GM12878 (cell line): ENCODE results near the gene DISC1. TPM values are rescaled to one million over a fixed set of nuclear protein-coding genes. Genes with fewer than 3 reads are reported as not detected.

ENCODE experiments used
- ATAC-seq: fragments of 200-7000 bp; cut with Tn5 transposase; 3 replicates; pipeline ENCODE4 v1.9.1; 2020; ENCODE audit warnings: mild to moderate bottlenecking, moderate library complexity
- BruUV-seq: library from RNA; stranded (reverse); fragments of 400-500 nt; replicated peaks from 2 replicates; lab custom pipeline; 2021; lab: Mats Ljungman, UMichigan
- CTCF ChIA-PET: fragments of 300-600 bp; sonication (Branson Sonifier 250); formaldehyde crosslinking; extraction: SDS; loops from one replicate; lab custom pipeline; 2021; ENCODE audit warnings: inconsistent platforms; lab: Yijun Ruan, JAX
- POLR2A ChIA-PET: fragments of 350-600 bp; formaldehyde crosslinking; extraction: SDS; loops from one replicate; lab custom pipeline; 2021; ENCODE audit warnings: inconsistent platforms; lab: Charles Lee
- RAD21 ChIA-PET: fragments of 300-600 bp; sonication (Branson Sonifier 250); formaldehyde crosslinking; loops from one replicate; lab custom pipeline; 2023; ENCODE audit warnings: antibody characterized with exemption; ENCODE audit not compliant: unreplicated experiment; lab: Charles Lee
- SMC1A ChIA-PET: fragments of 300-600 bp; sonication (Branson Sonifier 250); formaldehyde crosslinking; loops from one replicate; lab custom pipeline; 2023; ENCODE audit not compliant: unreplicated experiment, uncharacterized antibody; lab: Charles Lee
- DNase-seq: peaks from one replicate; pipeline ENCODE4 v3.0.0-alpha.2; 2011; ENCODE audit warnings: low read depth, low spot score
- FAIRE-seq: peaks from 3 replicates; lab custom pipeline; 2011; peaks lifted over from hg19 to GRCh38; lab: Jason Lieb, UNC
- H2AFZ ChIP-seq: 2 replicates; pipeline ENCODE4 v1.6.0; 2011; ENCODE audit warnings: low read depth, low read length, control low read depth; ENCODE audit not compliant: control insufficient read depth
- H3K27ac ChIP-seq: 2 replicates; pipeline ENCODE4 v1.5.1; 2011; ENCODE audit warnings: control low read depth; ENCODE audit not compliant: control insufficient read depth, insufficient read depth
- H3K27me3 ChIP-seq, 2 experiments: replicated peaks in 1 of 2; 2 replicates each; pipeline versions ENCODE4 v1.6.0 to v1.6.1; 2011; ENCODE audit warnings: low read length in 1 of 2; ENCODE audit not compliant: control insufficient read depth in 2 of 2, insufficient read depth in 2 of 2
- H3K36me3 ChIP-seq, 2 experiments: 2 replicates each; pipeline ENCODE4 v1.5.1; 2011; ENCODE audit warnings: low read length in 1 of 2; ENCODE audit not compliant: control insufficient read depth in 2 of 2, insufficient read depth in 2 of 2
- H3K4me1 ChIP-seq: 2 replicates; pipeline ENCODE4 v1.6.1; 2011; ENCODE audit warnings: mild to moderate bottlenecking, low read length, moderate library complexity, mixed read lengths; ENCODE audit not compliant: control insufficient read depth, insufficient read depth
- H3K4me2 ChIP-seq: 2 replicates; pipeline ENCODE4 v1.6.0; 2011; ENCODE audit warnings: control low read depth; ENCODE audit not compliant: control insufficient read depth, insufficient read depth
- H3K4me3 ChIP-seq: fragments of 200-600 bp; sonication (generic); 2 replicates; pipeline ENCODE4 v1.5.1; 2016
- H3K79me2 ChIP-seq: 2 replicates; pipeline ENCODE4 v1.6.0; 2011; ENCODE audit warnings: low read length; ENCODE audit not compliant: control insufficient read depth, insufficient read depth
- H3K9ac ChIP-seq: 2 replicates; pipeline ENCODE4 v1.8.0; 2011; ENCODE audit warnings: low read length, control low read depth, mixed read lengths; ENCODE audit not compliant: control insufficient read depth, insufficient read depth
- H3K9me3 ChIP-seq: replicated peaks from 3 replicates; pipeline ENCODE4 v1.5.1; 2011; ENCODE audit warnings: mild to moderate bottlenecking, low read length; ENCODE audit not compliant: control insufficient read depth, insufficient read depth
- H4K20me1 ChIP-seq: 2 replicates; pipeline ENCODE4 v1.6.0; 2011; ENCODE audit not compliant: control insufficient read depth, insufficient read depth
- BHLHE40 ChIP-seq, 2 experiments: fragments of 450-650 bp in 1 of 2; IDR thresholded peaks; 2 replicates each; pipeline ENCODE4 v1.6.1; 2011 to 2017; ENCODE audit warnings: low read depth in 2 of 2, borderline replicate concordance in 1 of 2, improper control_type of control experiment in 1 of 2, low read length in 1 of 2, mild to moderate bottlenecking in 1 of 2
- CBFB ChIP-seq: IDR thresholded peaks from 2 replicates; pipeline ENCODE4 v1.6.1; 2016; ENCODE audit warnings: antibody characterized with exemption, low read depth
- CBX5 ChIP-seq: sonication (generic); IDR thresholded peaks from 2 replicates; pipeline ENCODE4 v1.6.1; 2016; ENCODE audit warnings: low read depth, moderate library complexity, mild to moderate bottlenecking, inconsistent platforms
- CEBPZ ChIP-seq: fragments of 150-350 bp; IDR thresholded peaks from 2 replicates; pipeline ENCODE4 v1.6.1; 2016; ENCODE audit warnings: low read depth, low read length
- IRF3 ChIP-seq: fragments of 450-650 bp; IDR thresholded peaks from 2 replicates; pipeline ENCODE4 v1.6.1; 2014; ENCODE audit warnings: mild to moderate bottlenecking
- LARP7 ChIP-seq: fragments of 450-650 bp; IDR thresholded peaks from 2 replicates; pipeline ENCODE4 v1.6.1; 2017; ENCODE audit warnings: mild to moderate bottlenecking
- MTA2 ChIP-seq: fragments of 450-650 bp; IDR thresholded peaks from 2 replicates; pipeline ENCODE4 v1.6.1; 2016; ENCODE audit warnings: low read depth, mild to moderate bottlenecking, moderate library complexity
- RCOR1 ChIP-seq: conservative IDR thresholded peaks from 2 replicates; pipeline ENCODE4 v1.6.1; 2012; ENCODE audit warnings: low read depth, low read length, improper control_type of control experiment
- RUNX3 ChIP-seq: IDR thresholded peaks from 2 replicates; pipeline ENCODE4 v1.6.1; 2012; ENCODE audit warnings: low read length, inconsistent platforms
- ZBTB40 ChIP-seq: fragments of 450-650 bp; IDR thresholded peaks from 2 replicates; pipeline ENCODE4 v1.6.1; 2016; ENCODE audit warnings: mild to moderate bottlenecking, moderate library complexity, borderline replicate concordance
- ZNF274 ChIP-seq: IDR thresholded peaks from one replicate; pipeline ENCODE4 v1.8.0; 2011; ENCODE audit not compliant: insufficient read length, insufficient read depth
- ZZZ3 ChIP-seq: IDR thresholded peaks from 2 replicates; pipeline ENCODE4 v1.6.1; 2011; ENCODE audit warnings: low read depth; ENCODE audit not compliant: control insufficient read depth, insufficient read length
- WGBS: methylation state at CpG from one replicate; pipeline ENCODE4 v1.1.6; 2016; ENCODE audit warnings: low lambda C conversion rate; ENCODE audit not compliant: insufficient replicate concordance, insufficient coverage; ENCODE audit errors: missing lambda C conversion rate; 5-methylcytosine and 5-hydroxymethylcytosine counted together
- in situ Hi-C: fragments of 300-500 bp; cut with MboI; formaldehyde crosslinking; loops from 9 replicates; pipeline ENCODE4 v1.14.3; 2018; ENCODE audit warnings: mixed read lengths
- intact Hi-C: fragments of 100-400 bp; cut with micrococcal nuclease; formaldehyde crosslinking; loops from one replicate; pipeline ENCODE4 v1.14.2; 2022; ENCODE audit not compliant: unreplicated experiment
- polyA plus RNA-seq, 11 experiments: library from polyadenylated mRNA; depleted of rRNA in 4 of 11; unstranded in 6 of 11; stranded (reverse) in 5 of 11; fragments of >200 nt; fragmentation: Nextera tagmentation in 4 of 11; fragmentation: Illumina TruSeq in 1 of 11; extraction: Ambion mirVana in 4 of 11; extraction: Trizol in 1 of 11; gene quantifications; 1 replicate in 1 of 11; 2 replicates in 10 of 11; pipeline versions ENCODE4 v1.2.1 to v1.2.3, GENCODE V29; 2011 to 2016; ENCODE audit warnings: inconsistent platforms in 2 of 11, missing spikeins in 2 of 11, low read depth in 1 of 11
- total RNA-seq, 4 experiments: library from RNA; depleted of rRNA in 3 of 4; stranded (reverse); fragments of >200 nt in 3 of 4; fragmentation: Illumina TruSeq in 1 of 4; extraction: Trizol in 1 of 4; gene quantifications; 2 replicates each; pipeline versions ENCODE4 v1.2.1 to v1.2.3, GENCODE V29; 2013 to 2021
- TF ChIP-seq, protein P1 (sequence below), 3 experiments: IDR thresholded peaks in 2 of 3; conservative IDR thresholded peaks in 1 of 3; 2 replicates each; pipeline ENCODE4 v1.5.1; 2011; ENCODE audit warnings: low read depth in 3 of 3, low read length in 3 of 3, mild to moderate bottlenecking in 3 of 3, control low read depth in 2 of 3, moderate library complexity in 2 of 3, inconsistent platforms in 1 of 3, mixed read lengths in 1 of 3; ENCODE audit not compliant: control insufficient read depth in 2 of 3, insufficient read depth in 1 of 3; ENCODE audit errors: extremely low read depth in 1 of 3

Gene DISC1
- total and polyA plus RNA-seq, 10 of the 15 experiments (the other 5 are each of a cell fraction or from before 2014, with no cell fraction given), result 0.05 to 0.72 (median 0.19) TPM; not detected in 1

GRCh38 chr1:231986631-231987336 is 360.2 kb downstream of the DISC1 start:
- H3K9me3 ChIP-seq, result no peaks in the 10 kb centered on the region
- no TSS peak for BruUV-seq
- H3K4me2 ChIP-seq, result no peak overlapping the region
- no peaks in the 10 kb centered on the region for H4K20me1 ChIP-seq
- ATAC-seq, result no peak
- H3K27ac ChIP-seq, result no peak overlapping the region
- no peak overlapping the region for H3K4me3 ChIP-seq
- no peaks in the 10 kb centered on the region for H3K79me2 ChIP-seq
- 33% methylated on average over 8 of the region's 8 CpGs for WGBS
- ChIA-PET RAD21 (no interaction called here), CTCF (interaction anchor here (0.7 kb wide), 1 partner anchor 14 kb away, joined by 3 read pairs; no protein-coding TSS in a partner anchor), SMC1A (no interaction called here), POLR2A (no interaction called here)
- H3K36me3 ChIP-seq, result no peaks in the 10 kb centered on the region
- H2AFZ ChIP-seq, result no peak overlapping the region
- no peaks in the 10 kb centered on the region for H3K27me3 ChIP-seq
- no peak for DNase-seq
- in situ Hi-C loops, result no loop called here
- H3K9ac ChIP-seq, result no peak overlapping the region
- intact Hi-C loops, result no loop called here
- no peak for FAIRE-seq
- no peaks in the 10 kb centered on the region for H3K4me1 ChIP-seq
- TF ChIP-seq ZNF274 (no peak), RCOR1 (no peak), BHLHE40 (IDR thresholded peaks at IDR 0.05; ENCODE audit: borderline replicate concordance in 1 of 2, low read depth in 2 of 2, low read length in 1 of 2) (no peak), CBFB (no peak), CBX5 (no peak), CEBPZ (no peak), IRF3 (no peak), MTA2 (no peak), RUNX3 (no peak), ZZZ3 (no peak), ZBTB40 (no peak), LARP7 (no peak)
- TF ChIP-seq, protein P1, sequence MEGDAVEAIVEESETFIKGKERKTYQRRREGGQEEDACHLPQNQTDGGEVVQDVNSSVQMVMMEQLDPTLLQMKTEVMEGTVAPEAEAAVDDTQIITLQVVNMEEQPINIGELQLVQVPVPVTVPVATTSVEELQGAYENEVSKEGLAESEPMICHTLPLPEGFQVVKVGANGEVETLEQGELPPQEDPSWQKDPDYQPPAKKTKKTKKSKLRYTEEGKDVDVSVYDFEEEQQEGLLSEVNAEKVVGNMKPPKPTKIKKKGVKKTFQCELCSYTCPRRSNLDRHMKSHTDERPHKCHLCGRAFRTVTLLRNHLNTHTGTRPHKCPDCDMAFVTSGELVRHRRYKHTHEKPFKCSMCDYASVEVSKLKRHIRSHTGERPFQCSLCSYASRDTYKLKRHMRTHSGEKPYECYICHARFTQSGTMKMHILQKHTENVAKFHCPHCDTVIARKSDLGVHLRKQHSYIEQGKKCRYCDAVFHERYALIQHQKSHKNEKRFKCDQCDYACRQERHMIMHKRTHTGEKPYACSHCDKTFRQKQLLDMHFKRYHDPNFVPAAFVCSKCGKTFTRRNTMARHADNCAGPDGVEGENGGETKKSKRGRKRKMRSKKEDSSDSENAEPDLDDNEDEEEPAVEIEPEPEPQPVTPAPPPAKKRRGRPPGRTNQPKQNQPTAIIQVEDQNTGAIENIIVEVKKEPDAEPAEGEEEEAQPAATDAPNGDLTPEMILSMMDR (IDR thresholded peaks at IDR 0.05 in 2 of 3, conservative IDR thresholded peaks at IDR 0.05 in 1 of 3; ENCODE audit: control insufficient read depth in 2 of 3, extremely low read depth in 1 of 3, insufficient read depth in 1 of 3, low read depth in 3 of 3, low read length in 3 of 3), result no peak
